Neural cell (in vitro differentiated cells): Measurements from ENCODE around the gene CEMIP.

ENCODE experiments used
- EP300 ChIP-seq: fragments of 450-650 bp; conservative IDR thresholded peaks from 2 replicates; pipeline ENCODE4 v1.6.1; 2014; ENCODE audit warnings: antibody characterized with exemption, mild to moderate bottlenecking, moderate library complexity; ENCODE audit not compliant: poor library complexity, severe bottlenecking
- EZH2 ChIP-seq: fragments of 200-600, 300-800 bp; shearing (Covaris generic), sonication (generic); IDR thresholded peaks from 2 replicates; pipeline ENCODE4 v1.6.1; 2014; ENCODE audit warnings: antibody characterized with exemption, low read length, borderline replicate concordance, mild to moderate bottlenecking; ENCODE audit not compliant: insufficient read depth, poor library complexity, severe bottlenecking
- MXI1 ChIP-seq: fragments of 450-650 bp; conservative IDR thresholded peaks from 2 replicates; pipeline ENCODE4 v1.6.1; 2014; ENCODE audit warnings: antibody characterized with exemption, mild to moderate bottlenecking; ENCODE audit not compliant: poor library complexity, severe bottlenecking
- POLR2AphosphoS5 ChIP-seq: IDR thresholded peaks from 2 replicates; pipeline ENCODE4 v1.6.1; 2012
- RAD21 ChIP-seq: fragments of 450-650 bp; conservative IDR thresholded peaks from 2 replicates; pipeline ENCODE4 v1.6.1; 2014; ENCODE audit warnings: antibody characterized with exemption, mild to moderate bottlenecking, moderate library complexity
- SMC3 ChIP-seq: fragments of 450-650 bp; conservative IDR thresholded peaks from 2 replicates; pipeline ENCODE4 v1.6.1; 2014; ENCODE audit warnings: antibody characterized with exemption, mild to moderate bottlenecking, moderate library complexity; ENCODE audit not compliant: poor library complexity
- TAF1 ChIP-seq: IDR thresholded peaks from 2 replicates; pipeline ENCODE4 v1.6.1; 2012; ENCODE audit warnings: low read depth
- TF ChIP-seq, protein P1 (sequence below): fragments of 450-650 bp; IDR thresholded peaks from 2 replicates; pipeline ENCODE4 v1.5.1; 2014; ENCODE audit warnings: antibody characterized with exemption, mild to moderate bottlenecking, moderate library complexity; ENCODE audit not compliant: poor library complexity, severe bottlenecking
- TF ChIP-seq, protein P2 (sequence below): IDR thresholded peaks from 2 replicates; pipeline ENCODE4 v1.6.1; 2012; ENCODE audit warnings: borderline replicate concordance

DNA sequence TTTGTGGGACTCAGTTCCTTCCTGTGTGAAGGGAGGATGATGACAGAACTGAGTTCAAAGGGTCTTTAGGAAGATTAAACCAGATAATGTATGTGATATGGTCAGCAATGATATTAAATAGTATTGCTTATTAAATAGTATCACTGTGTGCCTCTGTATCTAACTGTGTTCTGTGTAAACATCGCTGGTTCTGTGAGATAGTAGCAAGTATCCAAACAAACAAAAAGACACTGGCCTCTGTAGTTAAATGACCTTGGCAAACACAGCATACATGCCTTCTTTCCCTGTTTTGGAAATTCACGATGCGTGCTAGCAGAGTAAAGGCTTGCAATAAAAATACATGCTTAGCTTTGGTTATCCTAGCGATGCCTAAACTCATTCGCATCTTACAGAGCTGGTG lies 134.4 kb downstream of the CEMIP start:
- no peak for TF ChIP-seq EP300
- TF ChIP-seq, protein P1, sequence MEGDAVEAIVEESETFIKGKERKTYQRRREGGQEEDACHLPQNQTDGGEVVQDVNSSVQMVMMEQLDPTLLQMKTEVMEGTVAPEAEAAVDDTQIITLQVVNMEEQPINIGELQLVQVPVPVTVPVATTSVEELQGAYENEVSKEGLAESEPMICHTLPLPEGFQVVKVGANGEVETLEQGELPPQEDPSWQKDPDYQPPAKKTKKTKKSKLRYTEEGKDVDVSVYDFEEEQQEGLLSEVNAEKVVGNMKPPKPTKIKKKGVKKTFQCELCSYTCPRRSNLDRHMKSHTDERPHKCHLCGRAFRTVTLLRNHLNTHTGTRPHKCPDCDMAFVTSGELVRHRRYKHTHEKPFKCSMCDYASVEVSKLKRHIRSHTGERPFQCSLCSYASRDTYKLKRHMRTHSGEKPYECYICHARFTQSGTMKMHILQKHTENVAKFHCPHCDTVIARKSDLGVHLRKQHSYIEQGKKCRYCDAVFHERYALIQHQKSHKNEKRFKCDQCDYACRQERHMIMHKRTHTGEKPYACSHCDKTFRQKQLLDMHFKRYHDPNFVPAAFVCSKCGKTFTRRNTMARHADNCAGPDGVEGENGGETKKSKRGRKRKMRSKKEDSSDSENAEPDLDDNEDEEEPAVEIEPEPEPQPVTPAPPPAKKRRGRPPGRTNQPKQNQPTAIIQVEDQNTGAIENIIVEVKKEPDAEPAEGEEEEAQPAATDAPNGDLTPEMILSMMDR: no peak
- TF ChIP-seq TAF1: no peak
- TF ChIP-seq RAD21: no peak
- TF ChIP-seq, protein P2, sequence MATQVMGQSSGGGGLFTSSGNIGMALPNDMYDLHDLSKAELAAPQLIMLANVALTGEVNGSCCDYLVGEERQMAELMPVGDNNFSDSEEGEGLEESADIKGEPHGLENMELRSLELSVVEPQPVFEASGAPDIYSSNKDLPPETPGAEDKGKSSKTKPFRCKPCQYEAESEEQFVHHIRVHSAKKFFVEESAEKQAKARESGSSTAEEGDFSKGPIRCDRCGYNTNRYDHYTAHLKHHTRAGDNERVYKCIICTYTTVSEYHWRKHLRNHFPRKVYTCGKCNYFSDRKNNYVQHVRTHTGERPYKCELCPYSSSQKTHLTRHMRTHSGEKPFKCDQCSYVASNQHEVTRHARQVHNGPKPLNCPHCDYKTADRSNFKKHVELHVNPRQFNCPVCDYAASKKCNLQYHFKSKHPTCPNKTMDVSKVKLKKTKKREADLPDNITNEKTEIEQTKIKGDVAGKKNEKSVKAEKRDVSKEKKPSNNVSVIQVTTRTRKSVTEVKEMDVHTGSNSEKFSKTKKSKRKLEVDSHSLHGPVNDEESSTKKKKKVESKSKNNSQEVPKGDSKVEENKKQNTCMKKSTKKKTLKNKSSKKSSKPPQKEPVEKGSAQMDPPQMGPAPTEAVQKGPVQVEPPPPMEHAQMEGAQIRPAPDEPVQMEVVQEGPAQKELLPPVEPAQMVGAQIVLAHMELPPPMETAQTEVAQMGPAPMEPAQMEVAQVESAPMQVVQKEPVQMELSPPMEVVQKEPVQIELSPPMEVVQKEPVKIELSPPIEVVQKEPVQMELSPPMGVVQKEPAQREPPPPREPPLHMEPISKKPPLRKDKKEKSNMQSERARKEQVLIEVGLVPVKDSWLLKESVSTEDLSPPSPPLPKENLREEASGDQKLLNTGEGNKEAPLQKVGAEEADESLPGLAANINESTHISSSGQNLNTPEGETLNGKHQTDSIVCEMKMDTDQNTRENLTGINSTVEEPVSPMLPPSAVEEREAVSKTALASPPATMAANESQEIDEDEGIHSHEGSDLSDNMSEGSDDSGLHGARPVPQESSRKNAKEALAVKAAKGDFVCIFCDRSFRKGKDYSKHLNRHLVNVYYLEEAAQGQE: no peak
- no peak for TF ChIP-seq MXI1
- TF ChIP-seq POLR2AphosphoS5: no peak
- TF ChIP-seq SMC3: no peak
- no peak for TF ChIP-seq EZH2
